GM13977 (cell line): ENCODE data around the gene FAM221B.

Source experiments
- DNase-seq: peaks from one replicate; pipeline ENCODE4 v3.0.0; 2012; ENCODE audit warnings: low spot score
- in situ Hi-C: fragments of 300-500 bp; cut with MboI; formaldehyde crosslinking; loops from one replicate; pipeline ENCODE4 v1.12.0; 2022; ENCODE audit warnings: low sequenced_read_pairs, low pct_unique_long_range_greater_than_20kb, mixed read lengths, inconsistent platforms; ENCODE audit not compliant: unreplicated experiment
- TF ChIP-seq, protein P1 (sequence below): IDR thresholded peaks from 2 replicates; pipeline ENCODE4 v1.5.1; 2012; ENCODE audit warnings: mild to moderate bottlenecking, control low read depth; ENCODE audit not compliant: insufficient read depth; ENCODE audit errors: extremely low read depth, missing control alignments

Gene FAM221B

GRCh38 chr9:35790025-35790384 is 38.5 kb downstream of the FAM221B start:
- no peak for DNase-seq
- in situ Hi-C loops: no loop called here
- TF ChIP-seq, protein P1, sequence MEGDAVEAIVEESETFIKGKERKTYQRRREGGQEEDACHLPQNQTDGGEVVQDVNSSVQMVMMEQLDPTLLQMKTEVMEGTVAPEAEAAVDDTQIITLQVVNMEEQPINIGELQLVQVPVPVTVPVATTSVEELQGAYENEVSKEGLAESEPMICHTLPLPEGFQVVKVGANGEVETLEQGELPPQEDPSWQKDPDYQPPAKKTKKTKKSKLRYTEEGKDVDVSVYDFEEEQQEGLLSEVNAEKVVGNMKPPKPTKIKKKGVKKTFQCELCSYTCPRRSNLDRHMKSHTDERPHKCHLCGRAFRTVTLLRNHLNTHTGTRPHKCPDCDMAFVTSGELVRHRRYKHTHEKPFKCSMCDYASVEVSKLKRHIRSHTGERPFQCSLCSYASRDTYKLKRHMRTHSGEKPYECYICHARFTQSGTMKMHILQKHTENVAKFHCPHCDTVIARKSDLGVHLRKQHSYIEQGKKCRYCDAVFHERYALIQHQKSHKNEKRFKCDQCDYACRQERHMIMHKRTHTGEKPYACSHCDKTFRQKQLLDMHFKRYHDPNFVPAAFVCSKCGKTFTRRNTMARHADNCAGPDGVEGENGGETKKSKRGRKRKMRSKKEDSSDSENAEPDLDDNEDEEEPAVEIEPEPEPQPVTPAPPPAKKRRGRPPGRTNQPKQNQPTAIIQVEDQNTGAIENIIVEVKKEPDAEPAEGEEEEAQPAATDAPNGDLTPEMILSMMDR: no peak

DNA sequence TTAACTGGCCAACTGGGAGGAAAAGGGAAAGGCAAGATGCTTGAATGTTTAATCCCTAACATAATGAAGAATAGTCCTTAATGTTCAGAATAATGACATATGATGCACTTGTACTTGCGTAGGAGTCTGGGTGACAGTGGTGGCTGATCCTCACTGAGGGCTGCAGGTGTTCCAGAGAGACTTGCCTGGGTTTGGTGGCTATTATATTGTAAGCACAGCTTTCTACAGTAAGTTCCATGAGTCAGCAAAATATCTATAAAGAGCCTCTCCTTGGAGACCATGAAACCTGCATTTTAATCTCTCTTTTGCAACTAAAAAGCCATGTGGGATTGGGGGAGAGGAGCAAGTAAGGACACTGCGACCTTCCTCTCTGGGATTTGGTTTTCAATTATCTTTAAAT is 39.0 kb downstream of the FAM221B start:
- TF ChIP-seq, protein P1: no peak
- in situ Hi-C loops: no loop called here

GRCh38 chr9:35783418-35783817 is 45.1 kb downstream of the FAM221B start:
- no peak for DNase-seq
- in situ Hi-C loops: no loop called here
- TF ChIP-seq, protein P1: no peak

More for the DNA sequence above, 39.0 kb downstream of the FAM221B start:
- no peak for DNase-seq

DNA sequence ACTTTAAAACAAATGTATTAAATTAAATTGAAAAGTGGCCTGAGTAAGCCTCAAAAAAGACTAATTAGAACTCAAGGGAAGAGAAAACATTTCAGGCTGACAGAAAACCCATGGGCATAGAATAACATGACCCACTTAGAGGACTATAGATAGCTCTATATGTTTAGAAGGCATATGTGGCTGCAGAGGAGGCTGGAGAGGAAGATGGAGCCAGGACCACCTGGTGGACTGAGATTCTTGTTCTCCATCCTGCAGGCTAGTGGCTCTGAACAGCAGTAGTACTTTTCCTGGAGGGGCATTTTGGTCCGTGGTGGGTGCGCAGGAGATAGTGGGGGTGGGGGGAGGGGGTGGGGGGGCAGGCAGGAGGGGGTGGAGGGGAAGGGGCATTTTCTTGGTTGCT is 47.5 kb downstream of the FAM221B start:
- TF ChIP-seq, protein P1: no peak
- DNase-seq: no peak
- in situ Hi-C loops: no loop called here

- TF ChIP-seq, protein P1: no peak
- in situ Hi-C loops: no loop called here
- DNase-seq: no peak
These were observed 50.0 kb downstream of the FAM221B start for GRCh38 chr9:35778496-35778895.

- in situ Hi-C loops: no loop called here
- DNase-seq: no peak
- TF ChIP-seq, protein P1: no peak
These were observed 52.5 kb downstream of the FAM221B start for GRCh38 chr9:35776018-35776417.
